DOHH2 (cell line): ENCODE measurements around the gene PTBP3.

Source experiments
- H3F3A ChIP-seq: fragments of 200-600 bp; sonication (generic), shearing (Covaris generic); 2 replicates; pipeline ENCODE4 v1.6.0; 2016; ENCODE audit warnings: antibody characterized with exemption, mild to moderate bottlenecking; ENCODE audit not compliant: control insufficient read depth, insufficient read depth
- H3K27ac ChIP-seq: fragments of 200-600 bp; sonication (generic); 2 replicates; pipeline ENCODE4 v1.5.1; 2014; ENCODE audit warnings: low read depth, mild to moderate bottlenecking, low read length, moderate library complexity
- H3K27me3 ChIP-seq: fragments of 200-600 bp; sonication (generic); 2 replicates; pipeline ENCODE4 v1.6.1; 2014; ENCODE audit warnings: mild to moderate bottlenecking, low read length, mixed read lengths; ENCODE audit not compliant: control insufficient read depth
- H3K36me3 ChIP-seq: fragments of 200-600 bp; sonication (generic); 2 replicates; pipeline ENCODE4 v1.6.1; 2014; ENCODE audit warnings: mild to moderate bottlenecking, low read length, moderate library complexity, mixed read lengths; ENCODE audit not compliant: control insufficient read depth
- H3K4me1 ChIP-seq: fragments of 200-600 bp; sonication (generic); 2 replicates; pipeline ENCODE4 v1.6.1; 2014; ENCODE audit warnings: mild to moderate bottlenecking, low read length, mixed read lengths; ENCODE audit not compliant: control insufficient read depth
- H3K4me2 ChIP-seq: fragments of 200-600 bp; sonication (generic); 2 replicates; pipeline ENCODE4 v1.6.0; 2014; ENCODE audit warnings: mild to moderate bottlenecking, low read length, moderate library complexity
- H3K4me3 ChIP-seq: fragments of 200-600 bp; sonication (generic); 2 replicates; pipeline ENCODE4 v1.5.1; 2014; ENCODE audit warnings: mild to moderate bottlenecking, low read length, mixed read lengths
- H3K79me2 ChIP-seq: fragments of 200-600 bp; sonication (generic); 2 replicates; pipeline ENCODE4 v1.6.1; 2014; ENCODE audit warnings: mild to moderate bottlenecking, low read length, mixed read lengths; ENCODE audit not compliant: control insufficient read depth
- H3K9me2 ChIP-seq: fragments of 200-600 bp; sonication (generic); replicated peaks from 2 replicates; pipeline ENCODE4 v1.6.1; 2014; ENCODE audit warnings: mild to moderate bottlenecking, low read length, mixed read lengths; ENCODE audit not compliant: control insufficient read depth
- H3K9me3 ChIP-seq: fragments of 200-600 bp; sonication (generic); 2 replicates; pipeline ENCODE4 v1.6.1; 2014; ENCODE audit warnings: antibody characterized with exemption, low read length, mixed read lengths; ENCODE audit not compliant: control insufficient read depth, insufficient read depth
- H4K20me1 ChIP-seq: fragments of 200-600 bp; sonication (generic); 2 replicates; pipeline ENCODE4 v1.6.0; 2014; ENCODE audit warnings: low read depth, mild to moderate bottlenecking, antibody characterized with exemption, low read length, moderate library complexity; ENCODE audit not compliant: control insufficient read depth, insufficient read depth
- CTCF ChIP-seq: fragments of 200-600 bp; sonication (generic); IDR thresholded peaks from one replicate; pipeline ENCODE4 v1.5.1; 2014; ENCODE audit warnings: antibody characterized with exemption, mild to moderate bottlenecking, low read depth, low read length; ENCODE audit not compliant: poor library complexity, severe bottlenecking
- EZH2phosphoT487 ChIP-seq: fragments of 200-600 bp; sonication (generic); IDR thresholded peaks from 2 replicates; pipeline ENCODE4 v1.6.1; 2017; ENCODE audit warnings: borderline replicate concordance, mild to moderate bottlenecking, antibody characterized with exemption, low read length, moderate library complexity, mixed read lengths

The PTBP3 gene

GRCh38 chr9:112239708-112240107, 93.7 kb downstream of the PTBP3 start:
- H4K20me1 ChIP-seq = no peaks in the 10 kb centered on the region
- no peak overlapping the region for H3K4me2 ChIP-seq
- H3K4me3 ChIP-seq = no peak overlapping the region
- peaks cover 8% of the 10 kb centered on the region for H3K4me1 ChIP-seq
- no peaks in the 10 kb centered on the region for H3K9me2 ChIP-seq
- H3K36me3 ChIP-seq = peaks cover 11% of the 10 kb centered on the region
- no peaks in the 10 kb centered on the region for H3K27me3 ChIP-seq
- H3K79me2 ChIP-seq = no peaks in the 10 kb centered on the region
- no peak overlapping the region for H3K27ac ChIP-seq
- H3K9me3 ChIP-seq = no peaks in the 10 kb centered on the region
- TF ChIP-seq CTCF = no peak
- no peak for TF ChIP-seq EZH2phosphoT487
- H3F3A ChIP-seq = no peaks in the 10 kb centered on the region

- H3K27me3 ChIP-seq = no peaks in the 10 kb centered on the region
- no peaks in the 10 kb centered on the region for H3F3A ChIP-seq
- H3K4me2 ChIP-seq = no peak overlapping the region
- H3K4me3 ChIP-seq = no peak overlapping the region
- H3K9me2 ChIP-seq = no peaks in the 10 kb centered on the region
- H4K20me1 ChIP-seq = no peaks in the 10 kb centered on the region
- peaks cover 8% of the 10 kb centered on the region for H3K4me1 ChIP-seq
- no peaks in the 10 kb centered on the region for H3K9me3 ChIP-seq
- TF ChIP-seq EZH2phosphoT487 (no peak), CTCF (no peak)
- no peak overlapping the region for H3K27ac ChIP-seq
- peaks cover 15% of the 10 kb centered on the region for H3K36me3 ChIP-seq
- H3K79me2 ChIP-seq = no peaks in the 10 kb centered on the region
Measured at GRCh38 chr9:112239284-112239683, 94.1 kb downstream of the PTBP3 start.

- H3K4me1 ChIP-seq = no peaks in the 10 kb centered on the region
- no peaks in the 10 kb centered on the region for H3F3A ChIP-seq
- H4K20me1 ChIP-seq = no peaks in the 10 kb centered on the region
- H3K36me3 ChIP-seq = peaks cover 11% of the 10 kb centered on the region; the same call in 1 of the 2 replicates
- no peak overlapping the region for H3K4me3 ChIP-seq
- no peaks in the 10 kb centered on the region for H3K9me2 ChIP-seq
- H3K27me3 ChIP-seq = no peaks in the 10 kb centered on the region
- no peaks in the 10 kb centered on the region for H3K9me3 ChIP-seq
- TF ChIP-seq EZH2phosphoT487 (no peak), CTCF (no peak)
- H3K79me2 ChIP-seq = no peaks in the 10 kb centered on the region
- H3K27ac ChIP-seq = no peak overlapping the region
- no peak overlapping the region for H3K4me2 ChIP-seq
Measured at GRCh38 chr9:112234779-112235178, 98.6 kb downstream of the PTBP3 start.

- no peaks in the 10 kb centered on the region for H4K20me1 ChIP-seq
- no peak overlapping the region for H3K4me2 ChIP-seq
- H3K4me3 ChIP-seq = no peak overlapping the region
- no peaks in the 10 kb centered on the region for H3K9me3 ChIP-seq
- no peak overlapping the region for H3K27ac ChIP-seq
- no peaks in the 10 kb centered on the region for H3K9me2 ChIP-seq
- H3F3A ChIP-seq = no peaks in the 10 kb centered on the region
- H3K27me3 ChIP-seq = no peaks in the 10 kb centered on the region
- H3K36me3 ChIP-seq = peaks cover 12% of the 10 kb centered on the region; the same call in 1 of the 2 replicates
- TF ChIP-seq EZH2phosphoT487 (no peak), CTCF (no peak)
- H3K79me2 ChIP-seq = no peaks in the 10 kb centered on the region
- H3K4me1 ChIP-seq = no peaks in the 10 kb centered on the region
Measured at GRCh38 chr9:112233769-112234168, 99.7 kb downstream of the PTBP3 start.
